Activated CD8-positive, alpha-beta memory T cell treated with anti-CD3 and anti-CD28 coated beads, Interleukin-2, amount 50 U/mL, for 4 hours (primary cell): ENCODE data around the gene OSMR.

Source experiments
- DNase-seq: peaks from one replicate; pipeline ENCODE4 v3.0.0-alpha.2; 2020

OSMR gene

DNA sequence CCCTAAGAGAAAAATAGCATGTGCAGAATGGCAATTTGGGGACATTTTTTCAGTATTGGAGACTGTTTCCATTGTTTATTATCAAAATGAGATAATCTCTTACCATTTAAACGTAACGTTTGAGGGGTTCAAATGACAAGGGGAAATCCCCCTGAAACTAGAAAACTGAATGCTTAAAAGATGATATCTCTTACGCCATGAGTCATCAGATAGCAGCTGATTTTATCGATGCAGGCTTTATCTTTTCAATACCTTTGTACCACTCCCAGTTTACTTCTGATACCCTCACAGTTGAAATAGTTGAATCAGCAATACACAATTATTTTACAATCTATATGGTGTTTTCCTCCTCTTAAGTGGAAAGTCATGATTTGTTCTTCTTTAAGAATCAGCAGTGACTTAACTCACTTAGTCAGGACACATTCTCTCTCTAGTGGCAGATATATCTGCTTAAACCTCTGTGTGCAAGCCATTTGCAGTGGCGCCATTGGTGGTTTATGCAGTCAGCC lies 29.2 kb downstream of the OSMR start:
- DNase-seq = no peak

DNA sequence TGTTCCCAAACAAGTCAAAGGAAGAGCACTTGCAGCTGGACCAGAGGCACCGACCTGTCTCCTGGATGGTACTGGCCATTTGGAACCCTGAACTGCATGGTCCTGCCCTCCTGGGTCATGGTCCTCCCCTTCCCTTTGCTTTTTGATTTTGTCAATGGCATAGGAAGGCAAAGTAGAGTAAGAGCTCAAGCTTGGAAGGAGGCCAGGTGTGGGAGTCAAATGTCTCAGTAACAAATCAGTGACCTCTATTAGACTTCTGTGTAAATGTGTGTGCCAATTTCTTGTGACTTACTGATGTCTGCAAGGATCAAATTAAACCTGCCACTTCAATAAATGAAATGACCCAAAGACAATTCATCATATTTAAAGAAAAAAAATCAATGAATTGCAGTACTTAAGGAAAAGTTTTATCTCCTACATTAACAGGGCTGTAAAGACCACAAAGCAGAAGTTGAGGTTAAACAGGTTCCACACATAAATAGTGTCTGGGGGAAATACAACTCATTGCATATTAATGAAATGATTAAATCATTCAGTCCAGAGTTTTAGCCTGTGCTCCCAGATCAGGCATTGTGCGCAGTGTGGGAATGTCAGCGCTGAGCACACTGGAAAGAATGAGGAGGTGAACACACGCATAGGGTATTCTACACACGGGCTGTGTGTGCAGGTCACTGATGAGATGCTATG lies 32.7 kb downstream of the OSMR start:
- no peak for DNase-seq

DNA sequence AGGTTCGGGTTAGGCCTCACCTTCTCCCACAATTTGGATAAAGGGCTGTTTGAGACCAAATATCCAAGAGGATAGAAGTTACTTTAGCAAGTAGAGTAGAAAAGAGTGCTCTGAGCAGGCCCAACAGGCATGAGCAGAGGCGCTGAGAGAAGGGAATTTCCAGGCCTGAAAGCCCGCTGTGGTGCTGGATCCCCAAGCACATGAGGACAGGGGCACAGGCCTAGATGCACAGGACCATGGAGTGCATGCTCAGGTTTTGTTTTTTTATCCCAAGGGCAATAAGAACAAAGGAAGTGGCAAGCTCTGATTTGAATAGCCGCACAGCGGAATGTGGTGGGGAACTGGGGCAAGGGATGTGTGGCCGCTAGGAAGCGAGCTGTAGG lies 33.3 kb downstream of the OSMR start:
- DNase-seq = no peak

DNA sequence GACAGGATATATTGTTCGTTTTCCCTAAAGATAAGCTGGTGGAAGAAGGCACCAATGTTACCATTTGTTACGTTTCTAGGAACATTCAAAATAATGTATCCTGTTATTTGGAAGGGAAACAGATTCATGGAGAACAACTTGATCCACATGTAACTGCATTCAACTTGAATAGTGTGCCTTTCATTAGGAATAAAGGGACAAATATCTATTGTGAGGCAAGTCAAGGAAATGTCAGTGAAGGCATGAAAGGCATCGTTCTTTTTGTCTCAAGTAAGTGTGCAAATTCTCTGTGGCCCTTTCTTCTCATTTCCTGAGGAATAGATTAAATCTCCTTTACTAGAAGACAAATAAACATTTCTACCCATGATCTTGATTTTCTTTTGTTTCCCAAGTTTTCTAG lies 38.0 kb downstream of the OSMR start:
- no peak for DNase-seq

DNA sequence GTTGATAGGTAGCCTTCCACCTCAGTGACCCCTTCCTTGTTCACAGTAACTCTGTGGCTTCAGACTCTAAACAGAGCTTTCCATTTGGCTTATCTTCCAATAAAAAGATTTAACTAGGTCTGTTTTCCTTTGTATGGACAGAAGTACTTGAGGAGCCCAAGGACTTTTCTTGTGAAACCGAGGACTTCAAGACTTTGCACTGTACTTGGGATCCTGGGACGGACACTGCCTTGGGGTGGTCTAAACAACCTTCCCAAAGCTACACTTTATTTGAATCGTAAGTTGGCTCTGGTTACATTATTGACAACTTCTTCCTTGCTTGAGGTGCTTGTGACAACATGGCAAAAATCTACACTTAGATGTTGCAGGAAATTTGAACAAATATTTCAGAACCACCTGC lies 39.4 kb downstream of the OSMR start:
- no peak for DNase-seq

DNA sequence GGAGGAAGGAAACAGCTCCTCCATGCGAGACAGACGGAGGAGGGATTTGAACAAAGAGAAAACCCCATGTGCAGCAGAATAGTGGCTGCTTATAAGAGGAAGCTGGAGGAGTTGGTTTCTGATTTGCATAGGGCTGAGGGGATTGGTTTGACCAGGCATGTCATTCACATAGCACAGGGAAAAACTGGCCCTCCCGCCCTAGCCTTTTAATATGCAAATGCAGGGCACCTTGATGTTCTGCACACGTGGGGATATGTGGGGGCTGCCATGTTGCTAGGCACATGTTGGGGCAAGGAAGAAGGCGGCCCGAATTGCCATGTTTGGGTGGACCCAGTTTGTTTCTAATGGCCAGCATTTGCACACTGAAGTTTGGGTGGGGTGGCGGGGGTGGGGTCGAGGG lies 42.2 kb downstream of the OSMR start:
- DNase-seq = no peak

DNA sequence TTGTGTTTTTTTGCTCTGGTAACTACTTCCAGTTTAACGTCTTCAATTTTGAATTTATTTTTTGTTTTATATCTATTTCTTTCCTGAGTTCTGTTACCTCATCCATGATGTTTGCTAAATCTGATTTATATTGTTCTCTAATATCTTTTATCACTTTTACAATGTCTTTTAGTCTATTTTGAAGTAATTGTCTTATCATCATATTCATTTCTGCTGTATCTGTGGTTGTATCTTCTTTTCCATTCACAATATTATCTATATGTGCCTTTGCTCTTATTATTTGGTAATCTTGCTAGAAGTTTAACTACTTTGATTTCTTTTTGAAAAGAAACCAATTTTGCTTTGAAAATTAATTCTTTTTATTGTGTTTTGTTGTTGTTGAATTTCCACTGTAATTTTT lies 43.6 kb downstream of the OSMR start:
- DNase-seq = no peak

DNA sequence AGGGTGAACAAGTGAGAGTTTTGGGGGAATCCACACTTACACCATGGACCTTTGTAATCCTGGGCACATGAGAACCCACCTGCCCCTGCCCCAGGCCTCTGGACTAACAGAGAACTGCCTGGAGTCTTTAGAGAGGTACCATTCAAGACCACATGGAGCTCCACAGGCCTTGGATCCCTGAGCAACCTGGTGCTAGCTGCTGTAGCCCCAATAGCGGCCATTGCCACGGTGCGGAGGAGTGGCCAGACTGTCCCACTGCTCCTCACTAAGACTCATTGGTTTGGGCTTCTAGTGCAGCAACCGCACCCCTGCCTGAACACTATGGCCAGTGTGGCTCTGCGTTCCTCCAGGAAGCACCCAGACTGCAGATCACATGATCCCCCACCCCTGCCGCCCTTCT lies 45.8 kb downstream of the OSMR start:
- DNase-seq = no peak

DNA sequence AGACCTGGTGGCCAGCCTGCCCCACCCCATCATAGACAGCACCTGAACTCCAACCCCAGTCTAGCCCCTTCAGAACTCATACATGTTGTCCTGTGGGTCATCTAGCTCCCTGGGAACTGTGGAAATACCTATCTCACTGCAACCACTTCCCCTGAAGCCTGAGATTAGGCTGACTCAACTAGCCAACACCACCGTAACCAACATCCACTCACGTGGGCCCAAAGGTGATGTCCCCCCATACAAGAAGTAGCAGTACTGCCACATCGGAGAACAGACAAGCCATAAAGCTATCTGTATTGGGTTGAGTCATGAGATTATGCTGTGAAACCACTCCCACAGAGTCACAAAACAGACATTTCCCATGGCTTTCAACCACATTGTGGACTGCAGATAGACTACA lies 46.6 kb downstream of the OSMR start:
- no peak for DNase-seq

DNA sequence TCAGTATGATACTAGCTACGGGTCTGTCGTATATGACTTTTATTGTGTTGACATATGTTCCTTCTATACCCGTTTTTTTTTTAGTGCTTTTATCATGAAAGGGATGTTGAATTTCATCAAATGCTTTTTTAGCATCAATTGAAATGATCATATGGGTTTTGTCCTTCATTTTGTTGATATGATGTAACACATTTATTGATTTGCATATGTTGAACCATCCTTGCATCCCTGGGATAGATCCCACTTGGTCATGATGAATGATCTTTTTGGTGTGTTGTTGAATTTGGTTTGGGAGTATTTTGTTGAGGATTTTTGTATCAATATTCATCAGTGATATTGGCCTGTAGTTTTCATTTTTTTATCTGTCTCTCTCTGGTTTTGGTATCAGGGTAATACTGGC lies 50.9 kb downstream of the OSMR start:
- no peak for DNase-seq

DNA sequence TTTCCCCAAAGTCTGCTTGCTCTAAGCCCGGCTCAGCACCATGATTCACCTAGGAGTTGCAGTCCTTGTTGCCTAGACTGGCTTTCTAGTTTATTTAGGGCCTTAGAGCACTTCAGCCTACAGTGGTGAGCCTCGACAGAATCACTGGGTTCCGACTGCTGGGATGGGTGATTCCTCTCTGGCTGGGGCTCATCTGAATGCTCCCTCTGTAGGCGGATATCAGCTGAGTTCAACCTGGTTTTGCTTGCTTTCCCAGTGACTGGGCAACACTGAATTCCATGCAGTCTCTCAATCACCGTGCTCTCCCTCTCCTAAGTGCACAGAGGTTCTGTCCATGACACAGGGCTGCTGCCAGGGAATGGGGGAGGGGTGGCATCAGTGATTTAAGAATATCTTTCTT lies 54.1 kb downstream of the OSMR start:
- no peak for DNase-seq

DNA sequence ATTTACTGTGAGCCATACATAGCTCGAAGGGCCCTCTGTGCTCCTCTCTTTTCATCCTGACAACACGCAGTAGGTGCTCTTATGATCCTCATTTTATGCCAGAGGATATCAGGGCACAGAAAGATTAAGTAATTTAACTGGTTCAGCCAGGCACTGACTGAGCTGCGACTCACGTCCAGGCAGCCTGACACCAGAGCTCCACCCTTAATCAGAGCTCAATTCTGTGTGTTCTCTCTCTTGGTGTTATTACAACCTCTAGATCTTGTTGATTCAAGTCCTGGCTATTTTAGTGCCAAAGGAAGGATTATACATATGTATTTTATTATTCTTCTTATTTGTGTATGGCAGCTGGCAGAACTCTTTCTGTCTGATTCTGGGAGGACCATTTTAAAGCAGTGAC lies 59.7 kb downstream of the OSMR start:
- DNase-seq = no peak

DNA sequence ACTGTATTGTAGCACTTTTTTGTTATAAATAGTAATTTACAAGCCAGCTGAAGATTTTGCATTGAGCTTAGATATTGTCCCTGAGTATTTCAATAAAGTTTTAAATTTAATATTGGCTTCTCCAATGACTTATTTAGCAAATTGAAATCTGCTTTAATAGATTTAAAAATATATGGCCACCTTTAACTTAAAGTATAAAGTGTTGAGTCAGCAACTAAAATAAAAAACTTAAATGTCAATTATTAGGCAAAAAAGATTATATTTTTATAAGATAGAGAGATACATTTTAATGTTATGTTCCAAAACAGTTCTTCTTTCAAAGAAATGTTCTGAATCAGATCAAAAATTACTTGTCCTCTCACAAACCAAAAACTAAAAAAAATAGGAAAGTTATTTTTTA lies 60.7 kb downstream of the OSMR start:
- no peak for DNase-seq

DNA sequence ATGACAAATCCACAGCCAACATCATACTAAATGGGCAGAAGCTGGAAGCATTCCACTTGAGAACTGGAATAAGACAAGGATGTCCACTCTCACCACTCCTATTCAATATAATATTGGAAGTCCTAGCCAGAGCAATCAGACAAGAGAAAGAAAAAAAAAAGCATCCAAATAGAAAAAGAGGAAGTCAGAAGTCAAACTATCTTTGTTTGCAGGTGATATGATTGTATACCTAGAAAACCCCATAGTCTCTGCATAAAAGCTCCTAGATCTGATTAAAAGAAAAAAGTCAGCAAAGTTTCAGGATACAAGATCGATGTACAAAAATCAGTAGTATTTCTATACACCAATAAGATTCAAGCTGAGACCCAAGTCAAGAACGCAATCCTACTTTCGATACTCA lies 66.1 kb downstream of the OSMR start:
- DNase-seq = no peak

DNA sequence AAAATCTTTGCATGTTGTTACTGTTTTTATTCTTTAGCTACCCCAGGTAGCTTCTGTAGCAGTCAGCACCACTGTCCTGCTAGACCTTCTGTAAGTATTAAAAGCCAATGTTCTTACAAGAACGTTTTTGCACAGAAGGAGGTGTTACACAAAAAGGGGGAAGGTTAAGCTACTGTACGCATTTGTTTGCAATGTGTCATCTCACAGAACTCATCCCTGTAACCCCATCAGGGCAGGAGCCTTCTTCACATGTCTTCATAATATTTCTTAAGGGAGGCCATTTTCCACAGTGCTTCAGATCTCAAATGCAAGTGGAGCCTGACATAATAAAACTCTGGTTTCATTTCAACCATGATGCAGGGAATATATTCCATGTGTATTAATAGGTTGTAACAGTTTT lies 67.9 kb downstream of the OSMR start:
- DNase-seq = no peak

DNA sequence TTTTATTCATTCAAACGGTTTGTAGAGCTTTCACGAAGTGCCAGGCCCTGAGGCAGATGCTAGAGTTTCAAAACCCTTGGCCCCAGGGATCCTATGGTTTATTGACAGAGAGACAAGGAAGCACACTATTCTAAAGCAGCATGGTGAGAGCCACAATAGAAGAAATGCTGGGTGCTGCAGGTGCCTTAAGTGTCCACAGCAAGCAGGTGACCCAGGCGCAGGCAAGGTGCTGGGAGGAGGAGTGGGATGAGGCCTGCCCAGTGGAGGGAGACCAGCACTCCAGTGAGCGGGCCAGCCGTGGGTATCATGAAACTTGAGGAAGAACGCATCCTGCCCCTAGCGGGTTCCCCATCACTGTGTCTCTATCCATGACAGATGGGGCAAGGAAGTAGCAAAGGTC lies 71.0 kb downstream of the OSMR start:
- no peak for DNase-seq

DNA sequence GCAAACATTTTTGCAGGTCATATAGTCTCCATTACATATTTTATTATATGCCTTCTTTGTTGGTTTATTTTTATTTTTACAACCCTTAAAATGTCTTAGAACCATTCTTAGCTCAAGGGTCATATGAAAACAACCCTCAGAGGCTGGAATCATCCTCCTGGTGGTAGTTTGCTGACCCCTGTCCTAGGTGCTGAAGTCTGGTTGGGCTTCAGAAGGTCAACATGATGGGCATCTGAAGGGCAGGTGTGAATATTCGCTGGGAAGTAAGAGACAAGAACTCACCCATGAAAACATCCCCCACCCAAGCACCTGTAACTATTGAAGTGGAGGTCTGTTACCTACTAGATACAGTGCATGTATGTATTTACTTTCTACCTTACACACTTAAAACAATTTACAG lies 75.4 kb downstream of the OSMR start:
- DNase-seq = no peak

DNA sequence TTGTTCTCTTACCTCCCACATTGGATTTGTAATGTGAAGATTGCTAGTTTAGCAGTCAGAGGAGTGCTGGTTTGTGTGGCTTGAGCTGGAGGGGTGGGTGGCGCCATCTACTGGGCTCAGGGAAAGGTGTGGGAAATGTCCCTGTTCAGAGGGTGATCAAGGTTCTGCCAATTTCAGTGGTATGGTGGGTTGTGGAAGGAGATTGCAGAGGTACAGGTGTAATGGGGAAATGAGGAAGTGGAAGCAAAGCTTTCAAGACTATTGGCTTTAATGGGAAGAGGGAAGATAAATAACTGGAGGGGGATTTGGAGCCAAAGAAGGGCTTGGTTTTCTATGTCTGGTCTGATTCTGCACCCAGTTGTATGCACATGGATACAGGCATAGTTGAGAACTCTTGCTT lies 76.4 kb downstream of the OSMR start:
- peak; percentile 30 for DNase-seq

DNA sequence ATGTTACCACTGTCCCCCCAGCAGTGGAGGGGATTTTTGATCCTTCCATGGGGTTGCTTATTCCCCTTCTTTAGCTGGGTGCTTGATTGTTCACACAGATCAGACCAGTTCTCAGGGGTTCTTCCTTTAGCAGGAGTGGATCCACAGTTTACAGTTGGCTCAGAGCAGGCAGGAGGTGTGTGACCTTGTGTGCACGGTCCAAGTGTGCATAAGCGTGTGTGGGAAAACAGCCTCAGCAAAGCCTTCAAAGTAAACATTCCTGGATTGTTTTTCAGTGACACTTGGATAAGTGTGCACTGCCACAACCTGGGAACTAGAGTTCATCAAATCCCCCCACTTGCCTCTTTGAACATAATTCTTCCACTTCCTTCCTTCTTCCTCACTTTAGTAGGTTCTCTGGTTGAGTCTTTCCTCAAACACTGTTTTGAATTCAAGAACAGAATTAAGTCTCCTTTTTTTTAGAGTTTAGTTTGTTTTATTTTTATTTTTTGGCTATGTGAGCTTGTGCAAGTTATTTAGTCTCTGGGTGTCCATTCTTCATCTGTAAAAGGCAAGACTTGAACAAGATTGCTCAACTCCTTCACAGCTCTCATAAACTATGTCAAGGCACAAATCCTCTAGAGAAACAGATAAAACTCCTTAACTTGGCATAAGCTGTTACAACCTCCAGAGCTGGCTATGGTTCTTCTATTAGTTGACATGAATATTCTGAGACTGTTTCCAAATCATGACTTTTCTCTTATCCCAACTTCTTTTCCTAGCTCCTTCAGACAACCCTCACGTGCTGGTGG lies 78.0 kb downstream of the OSMR start:
- no peak for DNase-seq

DNA sequence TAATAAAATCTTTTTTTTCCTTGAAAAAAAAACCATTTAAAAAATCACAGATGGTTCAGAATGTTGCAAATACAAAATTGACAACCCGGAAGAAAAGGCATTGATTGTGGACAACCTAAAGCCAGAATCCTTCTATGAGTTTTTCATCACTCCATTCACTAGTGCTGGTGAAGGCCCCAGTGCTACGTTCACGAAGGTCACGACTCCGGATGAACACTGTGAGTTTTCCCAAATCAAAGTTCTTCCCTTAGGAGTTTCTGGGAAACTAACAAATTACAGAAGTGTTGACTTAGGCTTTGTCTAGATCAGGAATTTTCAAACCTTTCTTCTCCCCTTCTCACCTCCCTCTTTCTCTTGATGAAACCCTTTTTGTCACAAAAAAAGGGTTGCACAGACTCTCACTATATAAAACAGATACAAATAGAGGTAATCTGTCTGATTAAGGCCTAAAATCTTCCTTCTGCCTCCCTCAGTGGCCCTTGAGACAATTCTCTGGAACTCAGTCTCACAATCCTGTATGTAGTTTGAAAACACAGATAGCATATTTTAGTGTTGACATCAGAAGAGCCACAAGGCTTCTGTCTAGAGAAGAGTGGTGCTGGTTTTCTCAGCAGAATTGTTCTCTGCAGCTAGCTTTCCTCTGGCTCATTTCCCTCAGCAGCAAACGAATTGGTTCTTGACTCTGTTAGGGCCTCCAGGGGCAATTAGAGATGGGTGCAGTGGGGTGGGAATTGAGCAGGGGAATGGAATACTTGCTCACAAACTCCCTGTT lies 79.5 kb downstream of the OSMR start:
- DNase-seq = no peak

DNA sequence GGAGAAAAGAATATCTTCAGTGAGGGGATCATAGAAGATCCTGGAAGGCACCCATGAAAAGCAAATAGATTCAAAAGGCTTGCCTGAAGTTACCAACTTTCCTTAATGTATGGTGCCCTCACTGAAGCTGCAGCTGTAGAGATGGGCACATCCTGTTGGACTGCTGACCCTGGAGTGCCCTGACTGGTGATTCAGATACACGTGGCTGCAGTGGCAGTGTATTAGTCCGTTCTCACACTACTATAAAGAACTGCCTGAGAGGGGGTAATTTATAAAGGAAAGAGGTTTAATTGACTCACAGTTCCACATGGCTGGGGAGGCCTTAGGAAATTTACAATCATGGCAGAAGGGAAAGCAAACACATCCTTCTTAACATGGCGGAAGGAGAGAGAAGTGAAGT lies 80.3 kb downstream of the OSMR start:
- no peak for DNase-seq

DNA sequence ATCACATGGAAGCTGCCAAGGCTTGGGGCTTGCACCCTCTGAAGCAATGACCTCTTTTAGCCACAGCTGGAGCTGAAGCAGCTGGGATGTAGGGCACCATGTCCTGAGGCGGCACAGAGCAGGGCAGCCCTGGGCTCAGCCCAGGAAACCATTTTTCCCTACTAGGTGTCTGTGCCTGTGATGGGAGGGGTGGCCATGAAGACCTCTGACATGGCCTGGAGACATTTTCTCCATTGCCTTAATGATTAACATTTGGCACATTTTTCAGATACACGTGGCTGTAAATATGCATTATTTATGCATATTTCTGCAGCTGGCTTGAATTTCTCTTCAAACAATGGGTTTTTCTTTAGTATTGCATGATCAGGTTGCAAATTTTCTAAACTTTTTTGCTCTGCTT lies 81.7 kb downstream of the OSMR start:
- no peak for DNase-seq

DNA sequence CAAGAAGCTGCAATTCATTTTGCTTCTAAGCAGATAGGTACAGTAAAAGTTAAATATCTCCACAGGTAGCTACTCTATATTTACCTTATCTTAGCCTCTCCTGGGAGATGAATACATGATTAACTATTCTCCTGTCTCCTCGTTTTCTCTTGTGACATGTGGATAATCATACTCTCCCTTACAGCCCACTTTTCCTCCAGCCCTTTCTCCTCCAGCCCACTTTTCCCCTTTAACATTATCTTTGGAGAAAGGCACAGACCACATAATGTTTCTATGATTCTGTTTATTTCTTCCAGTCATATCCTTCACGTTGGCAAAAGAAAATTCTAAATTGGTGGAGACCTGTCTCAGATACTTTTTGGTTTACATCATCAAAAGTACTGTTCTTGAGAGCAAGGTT lies 84.0 kb downstream of the OSMR start:
- DNase-seq = no peak

DNA sequence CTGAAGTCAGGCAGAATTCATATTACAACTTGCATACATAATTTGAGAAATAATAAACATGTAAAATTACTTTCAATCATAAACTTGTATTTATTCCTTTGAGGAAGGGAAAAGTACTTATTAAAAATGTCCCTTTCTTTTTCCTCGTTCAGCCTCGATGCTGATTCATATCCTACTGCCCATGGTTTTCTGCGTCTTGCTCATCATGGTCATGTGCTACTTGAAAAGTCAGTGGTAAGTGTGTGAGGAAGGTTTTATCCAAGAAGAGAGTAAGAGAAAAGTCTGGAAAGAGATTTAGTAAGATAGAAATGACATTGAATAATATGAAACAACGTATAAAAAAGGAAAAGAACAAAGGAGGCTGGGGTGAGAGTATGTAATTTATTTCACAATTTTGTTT lies 85.9 kb downstream of the OSMR start:
- no peak for DNase-seq
